Glutamatergic neuron (in vitro differentiated cells): ENCODE data around the gene DPEP1. TPM values are rescaled to one million over a fixed set of nuclear protein-coding genes. Genes with fewer than 3 reads are reported as not detected.

ENCODE experiments used
- DNase-seq: peaks from one replicate; pipeline ENCODE4 v3.0.0; 2022
- H3K27ac Mint-ChIP-seq: one replicate; pipeline ENCODE4 v1.8.0; 2020; ENCODE audit warnings: mild to moderate bottlenecking, mixed read lengths, inconsistent platforms; ENCODE audit not compliant: unreplicated experiment
- H3K27me3 Mint-ChIP-seq: one replicate; pipeline ENCODE4 v1.8.0; 2020; ENCODE audit warnings: mild to moderate bottlenecking, moderate library complexity, mixed read lengths, inconsistent platforms; ENCODE audit not compliant: unreplicated experiment
- H3K36me3 Mint-ChIP-seq: one replicate; pipeline ENCODE4 v1.8.0; 2020; ENCODE audit warnings: mild to moderate bottlenecking, mixed read lengths, inconsistent platforms; ENCODE audit not compliant: unreplicated experiment
- H3K4me1 Mint-ChIP-seq: one replicate; pipeline ENCODE4 v1.8.0; 2020; ENCODE audit warnings: mild to moderate bottlenecking, low read depth, mixed read lengths, inconsistent platforms; ENCODE audit not compliant: unreplicated experiment
- H3K4me3 Mint-ChIP-seq: one replicate; pipeline ENCODE4 v1.8.0; 2020; ENCODE audit warnings: mild to moderate bottlenecking, mixed read lengths, inconsistent platforms; ENCODE audit not compliant: unreplicated experiment
- H3K9me3 Mint-ChIP-seq: one replicate; pipeline ENCODE4 v1.8.0; 2020; ENCODE audit warnings: mild to moderate bottlenecking, moderate library complexity, mixed read lengths, inconsistent platforms; ENCODE audit not compliant: unreplicated experiment
- CTCF ChIP-seq: fragments of 200-600 bp; sonication (generic); IDR thresholded peaks from one replicate; pipeline ENCODE4 v1.5.0; 2021; ENCODE audit not compliant: partially characterized antibody, unreplicated experiment
- total RNA-seq: library from RNA; stranded (reverse); fragmentation: NEBNext Ultra II Directional; extraction: Animal tissue kit (Norgen Biotek cat#: 25700); gene quantifications from one replicate; pipeline ENCODE4 v1.2.1, GENCODE V29; 2021; ENCODE audit not compliant: unreplicated experiment

The DPEP1 gene
- total RNA-seq, 1 donor from 2014 or later: 0.39 TPM

DNA sequence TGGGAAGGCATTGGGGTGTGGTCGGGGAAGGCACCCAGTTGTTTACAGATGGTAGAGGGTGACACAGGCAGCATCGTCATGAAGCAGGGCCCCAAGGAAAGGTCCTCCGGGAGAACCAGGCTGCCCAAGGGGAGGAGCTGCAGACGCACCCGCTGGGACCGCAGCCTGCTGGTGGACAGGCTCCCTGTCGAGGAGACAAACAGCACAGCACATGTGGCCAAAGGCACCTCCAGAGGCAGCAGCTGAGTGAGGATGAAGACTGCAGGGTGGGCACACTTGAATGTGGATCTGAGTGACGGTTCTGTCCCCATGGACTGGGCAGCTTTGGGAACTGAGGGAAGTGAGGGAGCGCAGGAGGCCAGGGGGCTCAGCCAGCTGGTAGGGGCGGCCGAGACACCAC, 31.7 kb downstream of the DPEP1 start:
- Mint-ChIP-seq H3K4me1 (peaks cover 7% of the 10 kb centered on the region), H3K9me3 (peaks cover 7% of the 10 kb centered on the region), H3K27me3 (peaks cover 5% of the 10 kb centered on the region), H3K36me3 (no peaks in the 10 kb centered on the region), H3K27ac (no peak overlapping the region), H3K4me3 (no peak overlapping the region)
- TF ChIP-seq CTCF: no peak
- no peak for DNase-seq

GRCh38 chr16:89646270-89646669, 32.8 kb downstream of the DPEP1 start:
- peaks cover 5% of the 10 kb centered on the region for H3K27me3 Mint-ChIP-seq
- H3K27ac Mint-ChIP-seq: no peak overlapping the region
- no peaks in the 10 kb centered on the region for H3K4me1 Mint-ChIP-seq
- H3K36me3 Mint-ChIP-seq: no peaks in the 10 kb centered on the region
- H3K4me3 Mint-ChIP-seq: no peak overlapping the region
- peaks cover 3% of the 10 kb centered on the region for H3K9me3 Mint-ChIP-seq
- DNase-seq: no peak
- no peak for TF ChIP-seq CTCF

GRCh38 chr16:89646906-89647305, 33.5 kb downstream of the DPEP1 start:
- peaks cover 5% of the 10 kb centered on the region for H3K27me3 Mint-ChIP-seq
- peaks cover 3% of the 10 kb centered on the region for H3K9me3 Mint-ChIP-seq
- no peaks in the 10 kb centered on the region for H3K4me1 Mint-ChIP-seq
- DNase-seq: no peak
- no peak for TF ChIP-seq CTCF
- no peak overlapping the region for H3K27ac Mint-ChIP-seq
- H3K4me3 Mint-ChIP-seq: no peak overlapping the region
- H3K36me3 Mint-ChIP-seq: no peaks in the 10 kb centered on the region

- Mint-ChIP-seq H3K27me3 (peaks cover 2% of the 10 kb centered on the region), H3K4me3 (no peak overlapping the region), H3K4me1 (no peaks in the 10 kb centered on the region), H3K27ac (no peak overlapping the region), H3K36me3 (no peaks in the 10 kb centered on the region), H3K9me3 (peaks cover 1% of the 10 kb centered on the region)
- no peak for DNase-seq
- TF ChIP-seq CTCF: no peak
These were observed 38.1 kb downstream of the DPEP1 start for GRCh38 chr16:89651584-89651983.

DNA sequence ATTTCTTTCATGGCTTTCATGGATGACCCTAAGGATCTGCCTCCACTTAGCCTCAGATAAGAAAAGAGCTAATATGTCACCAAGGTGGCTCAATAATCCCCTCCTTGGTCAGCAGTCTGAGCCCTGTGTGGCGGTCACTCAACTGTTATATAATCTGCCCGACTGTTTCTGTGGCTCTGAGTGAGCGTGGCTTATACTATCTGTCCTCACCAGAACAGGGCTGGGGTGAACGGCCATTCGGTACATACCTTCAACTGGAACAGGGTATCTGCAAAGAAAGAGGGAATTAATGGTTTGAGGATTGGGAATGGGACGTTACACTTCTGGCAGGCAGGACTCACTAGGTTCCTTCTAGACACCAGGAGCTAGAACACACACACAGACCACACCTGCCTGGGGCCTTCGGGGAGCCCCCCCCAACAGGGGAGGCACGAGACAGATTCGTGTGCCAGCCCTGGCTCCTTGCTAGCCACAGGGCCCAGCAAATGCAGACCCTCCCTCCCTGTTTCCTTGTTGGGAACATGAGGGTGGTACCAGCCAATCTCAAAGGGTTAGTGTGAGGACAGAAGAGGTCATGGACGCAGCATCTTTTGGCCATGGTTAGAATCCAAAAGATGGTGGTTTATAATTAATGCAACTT, 40.3 kb downstream of the DPEP1 start:
- no peak for DNase-seq
- peaks cover 6% of the 10 kb centered on the region for H3K9me3 Mint-ChIP-seq
- H3K36me3 Mint-ChIP-seq: no peaks in the 10 kb centered on the region
- H3K27me3 Mint-ChIP-seq: peaks cover 5% of the 10 kb centered on the region
- H3K4me1 Mint-ChIP-seq: peaks cover 5% of the 10 kb centered on the region
- no peak overlapping the region for H3K4me3 Mint-ChIP-seq
- no peak for TF ChIP-seq CTCF
- no peak overlapping the region for H3K27ac Mint-ChIP-seq
